ENCODE measurements around the gene SLC5A10. TPM values are rescaled to one million over a fixed set of nuclear protein-coding genes. Genes with fewer than 3 reads are reported as not detected.
A peak's percentile ranks its signal among the peaks of the same experiment; 100 is the strongest.
"Not testable (repeated sequence)": the region's sequence is repeated elsewhere in the genome, so short reads cannot be mapped to it uniquely, and the experiment has no call there.

Gene SLC5A10
- polyA plus RNA-seq, 1 donor (not counting 4 experiments of a cell fraction or from before 2014, with no cell fraction given) = not detected

- FAIRE-seq (no peak), DNase-seq (ENCODE audit: low read depth, low spot score) (no peak)
- Histone ChIP-seq H3K79me2 (ENCODE audit: control insufficient read depth, insufficient read depth, low read length) (peaks cover 1% of the 10 kb centered on the region), H2AFZ (ENCODE audit: control insufficient read depth, low read length) (no peak overlapping the region), H3K9ac (ENCODE audit: control insufficient read depth, extremely low read depth, insufficient read depth, low read length) (no peak overlapping the region), H3K27me3 (ENCODE audit: control insufficient read depth, extremely low read depth, insufficient read depth, low read length) (no peaks in the 10 kb centered on the region), H3K9me3 (ENCODE audit: control insufficient read depth, low read depth, low read length) (no peaks in the 10 kb centered on the region), H3K4me3 (ENCODE audit: control insufficient read depth in 2 of 3, extremely low read depth in 1 of 3, insufficient read depth in 2 of 3, low read depth in 1 of 3, low read length in 3 of 3) (no peak overlapping the region), H3K27ac (ENCODE audit: control insufficient read depth, insufficient read depth, low read length) (peak overlapping the region; percentile 44), H4K20me1 (ENCODE audit: control insufficient read depth, extremely low read depth, insufficient read depth, low read length) (peaks cover 2% of the 10 kb centered on the region), H3K36me3 (ENCODE audit: control insufficient read depth in 2 of 2, extremely low read depth in 1 of 2, insufficient read depth in 2 of 2, low read length in 2 of 2) (peaks cover 8 to 26% of the 10 kb centered on the region in 2 experiments), H3K4me1 (ENCODE audit: control insufficient read depth, extremely low read depth, insufficient read depth, low read length) (peaks cover 17% of the 10 kb centered on the region), H3K9me1 (ENCODE audit: control insufficient read depth, extremely low read depth, insufficient read depth, low read length) (no peaks in the 10 kb centered on the region), H3K4me2 (ENCODE audit: control insufficient read depth, extremely low read depth, insufficient read depth, low read depth, low read length) (no peak overlapping the region)
- no peak for TF ChIP-seq CTCF (optimal IDR thresholded peaks at IDR 0.05 in 1 of 3, IDR thresholded peaks at IDR 0.05 in 1 of 3, conservative IDR thresholded peaks at IDR 0.05 in 1 of 3; ENCODE audit: extremely low read depth in 1 of 3, insufficient read depth in 2 of 3, low read length in 3 of 3)
- TF ChIP-seq EZH2 (IDR thresholded peaks at IDR 0.05; ENCODE audit: low read length) = no peak
- dilution Hi-C loops (cut with MboI; ENCODE audit: extremely low pct_ligation_motif_present, low sequenced_read_pairs) = no loop called here
Observed at GRCh38 chr17:18921485-18921884, 30.5 kb upstream of the SLC5A10 start.

GRCh38 chr17:18921912-18922451 lies 30.0 kb upstream of the SLC5A10 start:
- peaks cover 8 to 25% of the 10 kb centered on the region in 2 experiments for H3K36me3 ChIP-seq (ENCODE audit: control insufficient read depth in 2 of 2, extremely low read depth in 1 of 2, insufficient read depth in 2 of 2, low read length in 2 of 2)
- no peak overlapping the region for H2AFZ ChIP-seq (ENCODE audit: control insufficient read depth, low read length)
- no peak for TF ChIP-seq CTCF (optimal IDR thresholded peaks at IDR 0.05 in 1 of 3, IDR thresholded peaks at IDR 0.05 in 1 of 3, conservative IDR thresholded peaks at IDR 0.05 in 1 of 3; ENCODE audit: extremely low read depth in 1 of 3, insufficient read depth in 2 of 3, low read length in 3 of 3)
- TF ChIP-seq EZH2 (IDR thresholded peaks at IDR 0.05; ENCODE audit: low read length) = no peak
- dilution Hi-C loops (cut with MboI; ENCODE audit: extremely low pct_ligation_motif_present, low sequenced_read_pairs) = no loop called here
- peaks cover 17% of the 10 kb centered on the region for H3K4me1 ChIP-seq (ENCODE audit: control insufficient read depth, extremely low read depth, insufficient read depth, low read length)
- H3K9me3 ChIP-seq (ENCODE audit: control insufficient read depth, low read depth, low read length) = no peaks in the 10 kb centered on the region
- peaks cover 2% of the 10 kb centered on the region for H4K20me1 ChIP-seq (ENCODE audit: control insufficient read depth, extremely low read depth, insufficient read depth, low read length)
- no peak overlapping the region for H3K4me2 ChIP-seq (ENCODE audit: control insufficient read depth, extremely low read depth, insufficient read depth, low read depth, low read length)
- H3K27ac ChIP-seq (ENCODE audit: control insufficient read depth, insufficient read depth, low read length) = peak overlapping the region; percentile 44
- FAIRE-seq = peak; percentile 75
- peak; percentile 5 for DNase-seq (ENCODE audit: low read depth, low spot score)
- no peak overlapping the region for H3K4me3 ChIP-seq (ENCODE audit: control insufficient read depth in 2 of 3, extremely low read depth in 1 of 3, insufficient read depth in 2 of 3, low read depth in 1 of 3, low read length in 3 of 3)
- H3K79me2 ChIP-seq (ENCODE audit: control insufficient read depth, insufficient read depth, low read length) = peaks cover 1% of the 10 kb centered on the region
- H3K9me1 ChIP-seq (ENCODE audit: control insufficient read depth, extremely low read depth, insufficient read depth, low read length) = no peaks in the 10 kb centered on the region
- no peak overlapping the region for H3K9ac ChIP-seq (ENCODE audit: control insufficient read depth, extremely low read depth, insufficient read depth, low read length)
- H3K27me3 ChIP-seq (ENCODE audit: control insufficient read depth, extremely low read depth, insufficient read depth, low read length) = no peaks in the 10 kb centered on the region

- H3K9me1 ChIP-seq (ENCODE audit: control insufficient read depth, extremely low read depth, insufficient read depth, low read length); H3K27ac ChIP-seq (ENCODE audit: control insufficient read depth, insufficient read depth, low read length); H2AFZ ChIP-seq (ENCODE audit: control insufficient read depth, low read length); H3K79me2 ChIP-seq (ENCODE audit: control insufficient read depth, insufficient read depth, low read length); H4K20me1 ChIP-seq (ENCODE audit: control insufficient read depth, extremely low read depth, insufficient read depth, low read length); H3K4me3 ChIP-seq (ENCODE audit: control insufficient read depth in 2 of 3, extremely low read depth in 1 of 3, insufficient read depth in 2 of 3, low read depth in 1 of 3, low read length in 3 of 3); dilution Hi-C loops (cut with MboI; ENCODE audit: extremely low pct_ligation_motif_present, low sequenced_read_pairs); H3K27me3 ChIP-seq (ENCODE audit: control insufficient read depth, extremely low read depth, insufficient read depth, low read length); H3K9me3 ChIP-seq (ENCODE audit: control insufficient read depth, low read depth, low read length); FAIRE-seq; H3K9ac ChIP-seq (ENCODE audit: control insufficient read depth, extremely low read depth, insufficient read depth, low read length); H3K4me2 ChIP-seq (ENCODE audit: control insufficient read depth, extremely low read depth, insufficient read depth, low read depth, low read length); DNase-seq (ENCODE audit: low read depth, low spot score): not testable (repeated sequence)
- H3K4me1 ChIP-seq (ENCODE audit: control insufficient read depth, extremely low read depth, insufficient read depth, low read length) = peaks cover 17% of the 10 kb centered on the region
- H3K36me3 ChIP-seq (ENCODE audit: control insufficient read depth in 2 of 2, extremely low read depth in 1 of 2, insufficient read depth in 2 of 2, low read length in 2 of 2) = peaks cover 8 to 22% of the 10 kb centered on the region in 2 experiments
Observed at GRCh38 chr17:18922596-18922995, 29.4 kb upstream of the SLC5A10 start.

Data from keratinocyte (primary cell).